GM23248 (cell line): Measurements from ENCODE around the gene ARL14.

Source experiments
- EZH2 ChIP-seq: fragments of 200-600 bp; sonication (generic); IDR thresholded peaks from 2 replicates; pipeline ENCODE4 v1.6.1; 2018; ENCODE audit warnings: antibody characterized with exemption, mild to moderate bottlenecking; ENCODE audit not compliant: insufficient read depth, poor library complexity, severe bottlenecking
- EZH2phosphoT487 ChIP-seq: fragments of 200-600 bp; sonication (generic); IDR thresholded peaks from 2 replicates; pipeline ENCODE4 v1.6.1; 2018; ENCODE audit warnings: antibody characterized with exemption, moderate library complexity, mild to moderate bottlenecking, low read depth; ENCODE audit not compliant: insufficient read depth

- TF ChIP-seq EZH2 (no peak), EZH2phosphoT487 (no peak)
Observed at GRCh38 chr3:160685144-160685766, 8.3 kb downstream of the ARL14 start.
